ENCODE results near the gene ZFAND4. TPM values are rescaled to one million over a fixed set of nuclear protein-coding genes. Genes with fewer than 3 reads are reported as not detected.
"Not testable (repeated sequence)": the region's sequence is repeated elsewhere in the genome, so short reads cannot be mapped to it uniquely, and the experiment has no call there.

Gene ZFAND4
- total RNA-seq (10 to 100 TPM; 12.1 to 21.9 (median 15.2) TPM), polyA plus RNA-seq (1 to 10 TPM; 4.4 to 7.1 TPM)
- long read RNA-seq, donor 1, partial matches to known transcripts, result 3 of 14 reads
- long read RNA-seq, donor 1, other reads (novel, unspliced or antisense), result 11 of 14 reads
- long read RNA-seq, donor 2, result 0 reads
- long read RNA-seq, donor 3, partial matches to known transcripts, result 1 of 15 reads
- long read RNA-seq, donor 3, other reads (novel, unspliced or antisense), result 14 of 15 reads

GRCh38 chr10:45672181-45673073 is at the start of gene ZFAND4:
ZFAND4 (minus strand) TSS chr10:45672772; CDS start chr10:45663725, 9,047 bp downstream.
- Histone ChIP-seq H3K4me1 (ENCODE audit: insufficient read depth) (no peaks in the 10 kb centered on the region), H3K27me3 (no peaks in the 10 kb centered on the region), H3K27ac (peak within 1 kb of the TSS; percentile 63 to 81), H3K9me3 (no peaks in the 10 kb centered on the region), H3K36me3 (no peaks in the 10 kb centered on the region), H3K4me3 (peak within 1 kb of the TSS; percentile 79)
- peak; percentile 94 to 97 (median 95) for DNase-seq
- intact Hi-C loops (cut with DNase I), result loop anchor here in 1 of 4 donors (2.0 kb wide), 1 partner anchor 206 kb away; no protein-coding TSS in a partner anchor
- TF ChIP-seq POLR2A (IDR thresholded peaks at IDR 0.05) (peak; percentile 63), CTCF (IDR thresholded peaks at IDR 0.05) (peak; percentile 37 to 89 (median 87)), EP300 (IDR thresholded peaks at IDR 0.05) (no peak)
- WGBS, 3 donors, result 0 to 1% (median 0%) methylated on average over 71 to 96 of the region's 96 CpGs

- H3K27me3 ChIP-seq; H3K9me3 ChIP-seq; intact Hi-C loops (cut with DNase I); H3K27ac ChIP-seq; H3K4me3 ChIP-seq; H3K36me3 ChIP-seq; H3K4me1 ChIP-seq (ENCODE audit: insufficient read depth); DNase-seq: not testable (repeated sequence)
- 46 to 62% (median 56%) methylated on average over 10 of the region's 10 CpGs for WGBS, 3 donors
These were observed 48.9 kb upstream of the ZFAND4 start for GRCh38 chr10:45721503-45721902.

GRCh38 chr10:45717642-45718041 is 45.1 kb upstream of the ZFAND4 start:
- WGBS, 3 donors, result 63 to 88% (median 72%) methylated on average over 1 of the region's 1 CpG
- H3K9me3 ChIP-seq; H3K4me1 ChIP-seq (ENCODE audit: insufficient read depth); H3K27ac ChIP-seq; intact Hi-C loops (cut with DNase I); H3K27me3 ChIP-seq; H3K36me3 ChIP-seq; H3K4me3 ChIP-seq; DNase-seq: not testable (repeated sequence)

- H3K9me3 ChIP-seq; H3K4me3 ChIP-seq; H3K27ac ChIP-seq; DNase-seq; intact Hi-C loops (cut with DNase I); H3K27me3 ChIP-seq; H3K4me1 ChIP-seq (ENCODE audit: insufficient read depth); H3K36me3 ChIP-seq: not testable (repeated sequence)
- 54 to 67% (median 59%) methylated on average over 3 of the region's 3 CpGs for WGBS, 3 donors
These were observed 44.5 kb upstream of the ZFAND4 start for GRCh38 chr10:45717053-45717452.

GRCh38 chr10:45711223-45711622 is 38.7 kb upstream of the ZFAND4 start:
- DNase-seq; H3K27me3 ChIP-seq; H3K4me1 ChIP-seq (ENCODE audit: insufficient read depth); H3K9me3 ChIP-seq; H3K27ac ChIP-seq; intact Hi-C loops (cut with DNase I); H3K4me3 ChIP-seq; H3K36me3 ChIP-seq: not testable (repeated sequence)
- WGBS, 3 donors, result 70 to 93% (median 84%) methylated on average over 3 to 4 of the region's 5 CpGs

- WGBS, 3 donors, result 21 to 28% (median 24%) methylated on average over 2 to 3 of the region's 3 CpGs
- intact Hi-C loops (cut with DNase I), result not testable (repeated sequence)
These were observed 37.7 kb upstream of the ZFAND4 start for GRCh38 chr10:45710200-45710796.

GRCh38 chr10:45678467-45678866 is 5.9 kb upstream of the ZFAND4 start:
- H3K36me3 ChIP-seq; H3K4me3 ChIP-seq; DNase-seq; H3K27me3 ChIP-seq; H3K4me1 ChIP-seq (ENCODE audit: insufficient read depth); H3K9me3 ChIP-seq; intact Hi-C loops (cut with DNase I); H3K27ac ChIP-seq: not testable (repeated sequence)
- 84 to 88% (median 87%) methylated on average over 13 of the region's 14 CpGs for WGBS, 3 donors

More at GRCh38 chr10:45710200-45710796, 37.7 kb upstream of the ZFAND4 start:
- not testable (repeated sequence) for DNase-seq; H3K4me3 ChIP-seq; H3K27ac ChIP-seq; H3K9me3 ChIP-seq; H3K36me3 ChIP-seq; H3K27me3 ChIP-seq; H3K4me1 ChIP-seq (ENCODE audit: insufficient read depth)

All from ovary (tissue), 10 donors.